Islet precursor cell (in vitro differentiated cells): ENCODE results near the gene UST.
"Not testable (repeated sequence)": the region's sequence is repeated elsewhere in the genome, so short reads cannot be mapped to it uniquely, and the experiment has no call there.

Source experiments
- DNase-seq: peaks from one replicate; pipeline ENCODE4 v3.0.0-alpha.2; 2018

UST gene

GRCh38 chr6:148842296-148843019 lies 95.6 kb downstream of the UST start:
- no peak for DNase-seq

DNA sequence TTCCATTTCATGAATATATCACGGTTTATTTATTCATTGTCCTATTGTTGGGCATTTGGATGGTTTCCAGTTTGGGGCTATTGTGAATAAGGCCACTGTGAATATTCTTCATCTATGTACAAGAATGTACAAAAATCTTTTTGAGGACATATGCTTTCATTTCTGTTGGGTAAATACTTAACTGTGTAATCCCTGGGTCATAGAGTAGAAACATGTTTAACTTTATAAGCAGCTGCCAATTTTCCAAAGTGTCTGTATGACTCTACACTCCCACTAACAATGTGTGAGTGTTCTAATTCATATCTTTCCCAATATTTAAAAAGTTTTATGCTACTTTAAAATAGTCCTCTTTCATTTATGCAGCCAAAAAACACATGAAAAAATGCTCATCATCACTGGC lies 98.6 kb downstream of the UST start:
- DNase-seq: no peak

DNA sequence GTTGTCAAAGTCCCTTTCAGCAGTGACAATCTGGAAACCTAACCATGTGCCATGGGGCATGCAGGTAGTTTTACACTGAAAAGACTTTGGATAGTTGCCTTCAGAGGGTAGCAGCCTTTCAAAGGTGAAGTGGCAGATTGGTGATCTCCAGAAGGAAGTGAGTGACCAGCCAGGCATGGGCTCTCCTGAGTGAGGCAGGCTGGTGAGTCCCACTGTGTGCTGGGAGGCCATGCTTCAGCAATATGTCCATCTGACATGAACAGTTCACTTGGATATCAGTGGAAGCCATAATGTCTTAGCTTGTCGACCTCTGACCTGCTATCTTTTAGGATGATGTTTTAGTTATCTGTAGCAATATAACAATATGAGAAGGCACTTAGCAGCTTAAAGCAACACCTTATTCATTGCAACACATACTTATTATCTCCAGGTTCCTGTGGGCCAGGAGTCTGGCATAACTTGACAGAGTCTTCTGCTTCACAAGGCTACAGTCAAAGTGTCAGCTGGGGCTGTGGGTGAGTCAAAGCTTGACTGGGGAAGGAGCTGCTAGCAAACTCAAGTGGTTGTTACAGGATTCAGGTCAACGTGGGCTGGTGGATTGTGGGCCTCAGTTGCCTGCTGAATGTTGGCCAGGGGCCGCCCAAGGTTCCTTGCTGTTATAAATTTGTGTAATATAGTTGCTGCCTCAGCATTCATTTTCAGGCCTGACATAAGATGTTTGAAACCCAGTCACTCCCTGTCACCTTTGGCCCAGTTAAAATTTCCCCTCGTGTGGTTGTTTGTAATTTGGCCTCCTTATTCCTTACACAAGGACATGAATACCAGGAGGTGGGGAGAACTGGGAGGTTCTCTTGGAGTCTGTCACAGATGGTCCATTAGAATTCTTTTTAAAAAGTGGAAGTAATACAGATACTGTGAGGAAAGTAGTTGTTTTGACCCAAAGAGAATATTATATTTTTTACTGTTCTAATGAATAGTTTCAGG lies 100.2 kb downstream of the UST start:
- no peak for DNase-seq

DNA sequence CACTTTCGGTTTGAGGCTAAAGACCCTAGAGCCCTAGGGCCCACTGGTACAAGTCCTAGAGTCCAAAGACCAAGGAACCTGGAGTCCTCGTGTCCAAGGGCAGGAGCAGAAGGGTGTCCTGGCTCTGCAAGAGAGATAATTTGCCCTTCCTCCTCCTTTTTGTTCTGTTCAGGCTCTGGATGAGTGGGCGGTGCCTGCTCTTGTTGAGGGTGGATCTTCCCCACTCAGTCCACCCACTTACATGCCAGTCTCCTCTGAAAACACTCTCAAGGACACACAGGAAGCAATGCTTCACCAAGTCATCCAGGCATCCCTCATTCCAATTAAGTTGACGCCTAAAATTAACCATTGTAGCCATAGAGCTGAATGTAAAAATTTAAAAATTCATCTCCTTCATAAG lies 102.1 kb downstream of the UST start:
- DNase-seq: no peak

GRCh38 chr6:148849449-148849848 lies 102.6 kb downstream of the UST start:
- not testable (repeated sequence) for DNase-seq

DNA sequence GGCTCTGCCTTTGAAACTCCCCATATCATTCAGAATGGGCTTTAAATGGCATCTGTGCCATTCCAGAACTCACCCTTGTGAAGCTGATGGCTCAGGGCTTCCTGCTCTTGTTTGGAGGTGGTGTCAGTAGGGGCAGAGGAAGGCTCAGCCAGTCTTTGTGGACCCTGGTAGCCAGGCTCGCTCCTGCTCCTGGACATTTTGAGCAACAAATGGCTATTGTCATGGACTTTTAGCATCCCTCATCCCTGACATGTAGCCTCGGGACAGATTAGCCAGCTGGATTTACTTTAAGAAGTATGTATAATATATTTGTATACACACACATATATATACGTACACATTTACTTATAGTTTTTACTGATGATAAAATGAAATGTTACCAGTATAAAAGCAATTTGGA lies 104.1 kb downstream of the UST start:
- DNase-seq: no peak

DNA sequence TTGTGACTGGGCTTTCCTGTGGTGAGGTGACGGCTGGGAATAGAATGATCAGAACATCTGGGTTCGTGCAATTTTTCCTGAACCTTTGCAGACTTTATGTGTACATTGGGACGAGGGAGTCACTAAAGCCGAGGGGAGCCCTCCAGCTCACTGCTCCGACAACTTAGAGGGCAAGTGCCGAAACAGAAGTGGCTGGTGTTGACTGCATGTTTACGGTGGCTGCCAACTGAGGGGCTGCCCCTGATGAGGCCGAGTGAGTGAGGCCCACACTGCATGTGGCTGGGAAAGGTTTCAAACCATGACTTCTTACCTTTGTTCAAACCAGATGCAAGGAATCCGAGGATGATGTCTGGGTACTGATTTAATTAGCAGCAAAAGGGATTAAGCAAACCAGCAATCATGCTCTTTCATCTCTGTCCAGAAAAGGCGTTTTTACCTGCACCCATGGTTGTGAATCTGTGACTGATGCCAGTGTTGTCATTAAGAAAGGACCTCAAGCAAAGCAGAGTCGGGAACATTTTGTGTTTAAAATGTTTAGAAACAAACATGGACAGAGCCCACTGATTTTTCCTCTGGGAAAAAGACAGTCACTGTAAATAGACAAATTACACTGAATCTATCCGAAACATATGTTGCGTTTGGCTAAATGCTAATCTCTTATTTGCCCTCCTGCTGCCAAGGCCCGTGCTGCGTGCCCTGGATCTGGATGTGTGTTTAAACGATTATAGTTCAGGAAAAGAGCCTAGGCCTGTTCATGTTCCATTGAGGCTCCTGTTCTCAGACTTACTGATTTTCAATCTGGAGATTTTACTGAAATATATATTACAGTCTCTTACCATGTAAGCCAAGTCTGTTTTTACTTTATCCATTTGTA lies 105.1 kb downstream of the UST start:
- no peak for DNase-seq

GRCh38 chr6:148852688-148853087 lies 105.9 kb downstream of the UST start:
- DNase-seq: no peak

- DNase-seq: not testable (repeated sequence)
Measured at GRCh38 chr6:148853113-148853512, 106.3 kb downstream of the UST start.

GRCh38 chr6:148854096-148854495 lies 107.3 kb downstream of the UST start:
- no peak for DNase-seq

DNA sequence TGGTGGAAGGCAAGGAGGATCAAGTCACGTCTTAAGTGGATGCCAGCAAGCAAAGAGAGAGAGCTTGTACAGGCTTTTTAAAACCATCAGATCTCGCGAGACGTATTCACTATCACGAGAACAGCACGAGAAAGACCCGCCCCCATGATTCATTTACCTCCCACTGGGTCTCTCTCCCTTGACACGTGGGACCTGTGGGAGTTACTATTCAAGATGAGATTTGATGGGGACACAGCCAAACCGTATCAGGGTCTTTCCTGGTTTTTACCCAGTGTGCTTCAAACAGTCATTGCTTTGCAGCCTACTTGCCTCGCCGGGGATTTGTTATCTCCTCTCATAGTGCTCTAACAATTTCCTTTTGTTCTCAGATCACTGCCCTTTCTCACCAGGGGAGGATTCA lies 108.2 kb downstream of the UST start:
- no peak for DNase-seq

DNA sequence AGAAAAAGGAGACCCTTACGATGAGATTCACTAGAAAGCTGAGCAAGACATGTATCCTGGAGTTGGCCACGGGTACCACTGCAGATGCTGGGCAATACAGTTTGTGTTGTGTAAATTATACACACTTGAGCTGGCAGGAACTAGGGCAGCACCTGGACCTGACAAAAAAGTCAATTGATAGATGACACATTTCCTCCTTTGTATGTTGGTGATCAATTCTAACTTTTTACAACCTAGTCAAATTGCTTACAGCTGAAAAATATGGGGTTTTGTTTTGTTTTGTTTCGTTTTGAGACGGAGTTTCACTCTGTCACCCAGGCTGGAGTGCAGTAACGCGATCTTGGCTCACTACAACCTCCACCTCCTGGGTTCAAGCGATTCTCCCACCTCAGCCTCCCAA lies 108.9 kb downstream of the UST start:
- no peak for DNase-seq

GRCh38 chr6:148857798-148858390 lies 111.1 kb downstream of the UST start:
- DNase-seq: no peak

DNA sequence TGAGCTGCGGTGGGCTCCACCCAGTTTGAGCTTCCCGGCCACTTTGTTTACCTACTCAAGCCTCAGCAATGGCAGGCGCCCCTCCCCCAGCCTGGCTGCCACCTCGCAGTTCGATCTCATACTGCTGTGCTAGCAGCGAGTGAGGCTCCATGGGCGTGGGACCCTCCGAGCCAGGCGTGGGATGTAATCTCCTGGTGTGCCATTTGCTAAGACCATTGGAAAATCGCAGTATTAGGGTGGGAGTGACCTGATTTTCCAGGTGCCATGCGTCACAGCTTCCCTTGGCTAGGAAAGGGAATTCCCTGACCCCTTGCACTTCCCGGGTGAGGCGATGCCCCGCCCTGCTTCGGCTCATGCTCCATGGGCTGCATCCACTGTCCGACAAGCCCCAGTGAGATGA lies 117.3 kb downstream of the UST start:
- not testable (repeated sequence) for DNase-seq

DNA sequence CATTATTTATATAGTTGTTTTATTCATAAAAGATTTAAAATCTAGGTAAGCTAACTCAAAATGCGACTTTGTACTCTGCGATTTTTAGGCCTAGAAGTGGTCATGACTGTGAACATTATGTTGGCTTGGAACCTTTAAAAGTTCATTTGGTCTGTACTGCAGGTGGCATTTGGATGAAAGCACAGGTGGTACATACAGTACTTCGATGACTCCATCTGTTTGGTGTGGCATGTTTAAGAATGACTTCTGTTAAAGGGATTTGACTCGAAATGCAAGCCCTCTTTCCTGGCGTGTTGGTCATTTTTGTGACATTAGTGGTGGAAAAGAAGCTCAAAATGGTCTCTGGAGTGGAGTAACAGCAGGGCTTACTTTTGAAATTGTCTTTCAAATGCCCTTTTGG lies 118.1 kb downstream of the UST start:
- DNase-seq: no peak

DNA sequence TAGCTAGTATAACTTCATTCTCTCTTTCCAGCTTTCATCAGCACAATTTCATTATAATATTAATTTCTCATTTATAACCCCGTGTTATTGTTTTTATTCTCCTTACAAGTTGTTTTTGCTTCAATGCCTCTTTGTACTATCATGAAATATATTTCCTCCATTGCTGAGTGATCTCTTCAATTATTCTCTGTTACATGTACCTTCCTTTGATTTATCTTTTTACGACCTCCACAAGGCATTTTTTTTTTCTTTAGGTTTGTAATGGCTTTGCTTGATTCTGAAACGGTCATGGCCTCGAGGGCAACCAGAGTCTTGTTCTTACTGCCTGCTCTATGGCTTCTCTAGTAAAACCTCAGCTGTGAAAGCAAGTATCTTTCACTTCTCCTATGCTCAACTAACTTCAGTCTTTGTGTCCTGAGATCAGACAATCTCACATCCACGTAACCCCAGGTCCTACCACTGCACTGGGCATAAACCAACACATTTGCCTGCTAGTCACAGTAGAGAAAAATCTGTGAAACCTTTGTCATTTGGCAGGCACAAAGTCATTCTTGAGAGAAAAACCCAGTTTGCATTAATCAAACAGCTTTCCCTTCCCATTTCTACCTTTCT lies 119.9 kb downstream of the UST start:
- no peak for DNase-seq

DNA sequence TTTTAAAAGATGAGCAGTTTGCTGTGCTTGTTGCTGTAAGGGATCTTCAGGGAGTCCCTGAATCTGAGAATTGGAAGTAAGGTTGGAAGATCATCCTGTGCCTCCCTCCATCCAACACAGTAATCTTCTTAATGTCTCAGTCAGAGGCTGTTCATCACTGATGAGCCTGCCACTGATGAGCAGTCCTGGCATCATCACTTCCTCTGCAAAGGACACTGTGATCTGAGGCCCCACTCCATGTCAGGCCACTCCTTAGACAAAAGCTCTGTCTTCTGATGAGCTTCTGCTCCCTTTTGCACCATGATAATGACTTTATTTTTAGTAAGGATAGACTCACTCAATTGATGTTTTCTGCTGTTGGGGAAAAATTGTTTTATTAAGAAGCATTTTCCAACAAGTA lies 121.0 kb downstream of the UST start:
- no peak for DNase-seq

DNA sequence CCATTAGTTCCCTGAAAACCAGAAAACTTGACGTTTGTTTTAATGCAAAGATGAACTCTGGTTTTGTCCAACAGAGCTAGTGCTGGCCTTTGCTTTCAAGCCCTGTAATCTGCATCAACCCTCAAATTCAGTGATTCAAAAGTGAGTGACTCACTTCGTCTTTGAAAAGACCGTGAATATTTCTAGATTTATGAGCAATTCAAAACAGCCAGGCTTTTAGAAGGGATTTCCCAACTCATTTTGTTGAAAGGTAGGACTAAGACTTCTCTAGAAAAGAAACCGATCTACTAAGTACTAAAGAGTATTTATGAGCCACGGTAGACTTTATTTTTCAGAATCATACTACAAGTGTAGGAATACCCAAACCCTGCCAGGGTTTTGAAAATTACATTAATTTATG lies 121.5 kb downstream of the UST start:
- no peak for DNase-seq

DNA sequence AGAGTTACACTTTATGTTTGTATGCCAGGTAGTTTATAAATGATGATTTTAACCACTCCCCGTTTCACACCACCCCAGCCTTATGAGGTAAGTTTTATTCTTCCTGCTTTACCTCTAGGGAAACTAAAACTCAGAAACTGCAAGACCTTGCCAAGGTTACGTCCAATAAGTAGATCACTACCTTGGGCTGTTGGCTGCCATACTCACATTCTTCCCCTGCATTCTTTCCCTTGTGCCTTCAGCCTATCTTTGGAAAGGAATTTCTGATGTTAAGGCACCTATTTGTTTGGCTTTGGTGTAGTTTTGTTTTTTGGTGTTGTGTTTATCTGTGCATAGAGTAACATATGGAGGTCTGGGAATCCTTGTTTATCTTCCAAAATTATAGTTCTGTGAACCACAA lies 122.1 kb downstream of the UST start:
- no peak for DNase-seq

- no peak for DNase-seq
Measured at GRCh38 chr6:148869585-148869984, 122.8 kb downstream of the UST start.

DNA sequence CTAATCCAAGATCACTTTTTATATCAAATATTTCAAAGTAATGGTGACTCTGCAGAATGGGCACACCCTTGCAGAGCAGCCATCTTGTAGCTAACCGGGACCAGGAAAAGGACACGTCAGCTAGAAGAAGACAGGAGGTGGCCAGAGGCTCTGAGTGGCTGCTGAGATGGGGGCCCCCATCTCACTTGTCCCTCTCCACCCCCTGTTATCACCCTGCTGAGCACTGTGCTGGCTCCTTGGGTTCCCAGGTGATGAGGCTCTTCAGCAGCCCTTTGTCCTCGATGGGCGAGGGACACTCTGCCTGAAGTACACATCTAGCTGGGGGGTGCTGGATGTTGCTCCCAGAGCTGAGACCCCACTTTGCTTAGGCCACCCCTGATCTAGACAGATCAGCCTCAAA lies 126.3 kb downstream of the UST start:
- DNase-seq: no peak

GRCh38 chr6:148873868-148874267 lies 127.0 kb downstream of the UST start:
- DNase-seq: no peak
